Hepatocyte (in vitro differentiated cells): ENCODE results near the gene GNAZ.

Experiments used
- CTCF ChIP-seq: fragments of 200-600 bp; sonication (generic); IDR thresholded peaks from 2 replicates; pipeline ENCODE4 v1.5.1; 2016; ENCODE audit warnings: antibody characterized with exemption, mild to moderate bottlenecking; ENCODE audit not compliant: poor library complexity
- EZH2 ChIP-seq: fragments of 200-600 bp; sonication (generic); IDR thresholded peaks from 2 replicates; pipeline ENCODE4 v1.6.1; 2016; ENCODE audit warnings: antibody characterized with exemption, mild to moderate bottlenecking, borderline replicate concordance
- EZH2phosphoT487 ChIP-seq: fragments of 200-600 bp; sonication (generic); IDR thresholded peaks from one replicate; pipeline ENCODE4 v1.6.1; 2018; ENCODE audit warnings: antibody characterized with exemption, mild to moderate bottlenecking, low read depth, moderate library complexity; ENCODE audit not compliant: unreplicated experiment, severe bottlenecking

GRCh38 chr22:23110922-23111527 lies 40.7 kb downstream of the GNAZ start:
- TF ChIP-seq CTCF (no peak), EZH2phosphoT487 (no peak), EZH2 (no peak)
